A549 (cell line): Measurements from ENCODE around the gene SETX. TPM values are rescaled to one million over a fixed set of nuclear protein-coding genes. Genes with fewer than 3 reads are reported as not detected.

Source experiments
- ATAC-seq, 2 experiments: fragments of 200-7000 bp in 1 of 2; fragments of >200 bp in 1 of 2; cut with Nextera tagmentation in 1 of 2; cut with Tn5 transposase in 1 of 2; 3 replicates each; pipeline versions ENCODE4 v1.8.0 to v1.9.1; 2018 to 2020; ENCODE audit warnings: mild to moderate bottlenecking in 1 of 2, moderate library complexity in 1 of 2
- CTCF ChIA-PET: fragments of 300-600 bp; sonication (Branson Sonifier 250); formaldehyde crosslinking; extraction: SDS; loops from one replicate; lab custom pipeline; 2021; ENCODE audit warnings: antibody characterized with exemption, inconsistent platforms; lab: Yijun Ruan, JAX
- POLR2A ChIA-PET: fragments of 350-600 bp; formaldehyde crosslinking; extraction: SDS; loops from one replicate; lab custom pipeline; 2021; ENCODE audit warnings: antibody characterized with exemption, inconsistent platforms; lab: Yijun Ruan, JAX
- DNase-seq, 2 experiments: peaks; one replicate each; pipeline versions ENCODE4 v3.0.0 to v3.0.0-alpha.2; 2011 to 2016; ENCODE audit warnings: low read depth in 1 of 2, low spot score in 1 of 2
- FAIRE-seq: peaks from 2 replicates; lab custom pipeline; 2011; peaks lifted over from hg19 to GRCh38; lab: Jason Lieb, UNC
- H3K27ac ChIP-seq, 2 experiments: fragments of >200 bp; sonication (Bioruptor Twin); formaldehyde crosslinking; 3 replicates each; pipeline ENCODE4 v1.5.1; 2016 to 2017
- H3K4me1 ChIP-seq: fragments of >200 bp; sonication (Bioruptor Twin); formaldehyde crosslinking; 3 replicates; pipeline ENCODE4 v1.6.1; 2016
- H3K4me2 ChIP-seq: fragments of >200 bp; sonication (Bioruptor Twin); formaldehyde crosslinking; 3 replicates; pipeline ENCODE4 v1.6.1; 2016
- H3K4me3 ChIP-seq: fragments of >200 bp; sonication (Bioruptor Twin); formaldehyde crosslinking; 3 replicates; pipeline ENCODE4 v1.5.1; 2016
- H3K9me3 ChIP-seq: fragments of >200 bp; sonication (Bioruptor Twin); formaldehyde crosslinking; 3 replicates; pipeline ENCODE4 v1.6.1; 2016
- CHD2 ChIP-seq: fragments of 150-350 bp; IDR thresholded peaks from 2 replicates; pipeline ENCODE4 v1.6.1; 2014; ENCODE audit warnings: low read length; ENCODE audit not compliant: partially characterized antibody
- CHD4 ChIP-seq: fragments of 200-600 bp; sonication (generic); IDR thresholded peaks from 2 replicates; pipeline ENCODE4 v1.6.1; 2016; ENCODE audit warnings: antibody characterized with exemption, mild to moderate bottlenecking, borderline replicate concordance
- EHMT2 ChIP-seq: fragments of 200-600 bp; sonication (generic); IDR thresholded peaks from 2 replicates; pipeline ENCODE4 v1.6.1; 2016; ENCODE audit warnings: antibody characterized with exemption, low read depth, mild to moderate bottlenecking, moderate library complexity
- FOSL2 ChIP-seq, 2 experiments: fragments of 450-650 bp in 1 of 2; fragments of >200 bp in 1 of 2; sonication (Bioruptor Twin) in 1 of 2; formaldehyde crosslinking; IDR thresholded peaks; 2 replicates each; pipeline versions ENCODE4 v1.5.0 to v1.6.1; 2016 to 2020; ENCODE audit warnings: mild to moderate bottlenecking in 1 of 2, moderate library complexity in 1 of 2
- FOXS1 ChIP-seq: fragments of 250-450 bp; sonication (Bioruptor Pico); IDR thresholded peaks from 2 replicates; pipeline ENCODE4 v1.5.0; 2020; ENCODE audit warnings: mild to moderate bottlenecking, moderate library complexity
- HDAC2 ChIP-seq: fragments of 200-600 bp; sonication (generic); IDR thresholded peaks from 2 replicates; pipeline ENCODE4 v1.6.1; 2016
- HOXB5 ChIP-seq: fragments of 250-450 bp; sonication (Bioruptor Pico); IDR thresholded peaks from 2 replicates; pipeline ENCODE4 v1.5.0; 2020; ENCODE audit warnings: mild to moderate bottlenecking, moderate library complexity
- JUN ChIP-seq, 2 experiments: fragments of >200 bp; sonication (Bioruptor Twin); formaldehyde crosslinking; IDR thresholded peaks; 2 replicates in 1 of 2; 3 replicates in 1 of 2; pipeline ENCODE4 v1.6.1; 2016 to 2017
- JUNB ChIP-seq: fragments of >200 bp; sonication (Bioruptor Twin); formaldehyde crosslinking; IDR thresholded peaks from 2 replicates; pipeline ENCODE4 v1.6.1; 2016
- MAZ ChIP-seq: fragments of 150-350 bp; IDR thresholded peaks from 2 replicates; pipeline ENCODE4 v1.6.1; 2014; ENCODE audit warnings: antibody characterized with exemption, low read depth, low read length, borderline replicate concordance
- MYC ChIP-seq: IDR thresholded peaks from 2 replicates; pipeline ENCODE4 v1.6.1; 2012; ENCODE audit warnings: mild to moderate bottlenecking, inconsistent platforms, low read length, improper control_type of control experiment, borderline replicate concordance
- NFE2L2 ChIP-seq: fragments of 150-350 bp; conservative IDR thresholded peaks from 2 replicates; pipeline ENCODE4 v1.6.1; 2014; ENCODE audit warnings: low read length
- POLR2A ChIP-seq: IDR thresholded peaks from 2 replicates; pipeline ENCODE4 v1.6.1; 2012; ENCODE audit warnings: mild to moderate bottlenecking, low read length
- RAD21 ChIP-seq, 2 experiments: fragments of >200 bp in 1 of 2; sonication (Bioruptor Twin) in 1 of 2; formaldehyde crosslinking in 1 of 2; IDR thresholded peaks in 1 of 2; conservative IDR thresholded peaks in 1 of 2; 2 replicates in 1 of 2; 3 replicates in 1 of 2; pipeline ENCODE4 v1.6.1; 2012 to 2018; ENCODE audit warnings: inconsistent platforms in 1 of 2
- RNF2 ChIP-seq: fragments of 200-600 bp; sonication (generic); IDR thresholded peaks from 2 replicates; pipeline ENCODE4 v1.6.1; 2016; ENCODE audit warnings: low read depth, mild to moderate bottlenecking, antibody characterized with exemption, moderate library complexity, borderline replicate concordance
- SREBF2 ChIP-seq: fragments of 450-650 bp; IDR thresholded peaks from 2 replicates; pipeline ENCODE4 v1.6.1; 2014; ENCODE audit warnings: mild to moderate bottlenecking, moderate library complexity
- TP53 ChIP-seq: fragments of 250-450 bp; sonication (Bioruptor Pico); IDR thresholded peaks from 2 replicates; pipeline ENCODE4 v1.5.0; 2021; ENCODE audit warnings: mild to moderate bottlenecking, moderate library complexity
- ZC3H11A ChIP-seq: fragments of 450-650 bp; IDR thresholded peaks from 2 replicates; pipeline ENCODE4 v1.6.1; 2014; ENCODE audit warnings: antibody characterized with exemption, mild to moderate bottlenecking
- ZNF302 ChIP-seq: fragments of 250-450 bp; sonication (Bioruptor Pico); IDR thresholded peaks from 2 replicates; pipeline ENCODE4 v1.9.0; 2021; ENCODE audit warnings: inconsistent platforms, mild to moderate bottlenecking, moderate library complexity
- ZSCAN20 ChIP-seq: fragments of 250-450 bp; sonication (Bioruptor Pico); IDR thresholded peaks from 2 replicates; pipeline ENCODE4 v1.8.0; 2022; ENCODE audit warnings: mild to moderate bottlenecking, moderate library complexity
- WGBS: methylation state at CpG from one replicate; pipeline ENCODE4 v1.1.6; 2017; ENCODE audit errors: missing lambda C conversion rate; 5-methylcytosine and 5-hydroxymethylcytosine counted together
- polyA plus RNA-seq, 4 experiments: library from polyadenylated mRNA; depleted of rRNA in 3 of 4; stranded (reverse); fragments of >200 nt; fragmentation: RNase III in 1 of 4; extraction: RNeasy Plus Mini Kit Qiagen cat#74134 plus additional on column Dnase treatment in 1 of 4; gene quantifications; 2 replicates in 3 of 4; 3 replicates in 1 of 4; pipeline ENCODE4 v1.2.3, GENCODE V29; 2011 to 2017
- TF ChIP-seq, protein P1 (sequence below): fragments of >200 bp; sonication (Bioruptor Twin); formaldehyde crosslinking; IDR thresholded peaks from 2 replicates; pipeline ENCODE4 v1.6.1; 2016
- TF ChIP-seq, protein P2 (sequence below): IDR thresholded peaks from 2 replicates; pipeline ENCODE4 v1.6.1; 2012; ENCODE audit warnings: low read depth, borderline replicate concordance
- TF ChIP-seq, protein P3 (sequence below): fragments of >200 bp; sonication (Bioruptor Twin); formaldehyde crosslinking; IDR thresholded peaks from 3 replicates; pipeline ENCODE4 v1.6.1; 2016
- TF ChIP-seq, protein P4 (sequence below): fragments of 450-650 bp; IDR thresholded peaks from 2 replicates; pipeline ENCODE4 v1.6.1; 2014; ENCODE audit warnings: antibody characterized with exemption

The SETX gene
- polyA plus RNA-seq, 2 of the 4 experiments (the other 2 are of a cell fraction): 14.7 to 34.3 TPM

DNA sequence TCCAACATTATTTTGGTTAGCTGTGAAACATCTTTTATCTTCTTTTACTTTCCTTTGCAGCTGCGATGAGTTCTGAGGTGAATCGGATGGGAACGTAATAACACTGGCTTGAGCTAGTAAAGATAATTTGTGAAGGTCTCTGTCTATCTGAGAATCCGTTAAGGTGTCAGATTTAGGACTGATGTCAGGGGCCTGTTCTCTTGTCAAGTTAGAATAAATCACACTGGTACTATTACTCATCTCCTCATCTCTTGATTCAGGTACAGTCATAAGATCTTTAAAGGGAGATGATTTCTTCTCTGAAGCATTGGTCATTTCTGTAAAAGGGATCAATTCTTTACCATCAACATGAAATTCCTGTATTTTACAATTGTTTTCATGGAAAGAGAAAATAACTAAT is 26.2 kb downstream of the SETX start:
- H3K4me2 ChIP-seq: no peak overlapping the region
- no peak for TF ChIP-seq ZC3H11A
- no peak for TF ChIP-seq HOXB5 (CRISPR knock-in tag)
- TF ChIP-seq, protein P1, sequence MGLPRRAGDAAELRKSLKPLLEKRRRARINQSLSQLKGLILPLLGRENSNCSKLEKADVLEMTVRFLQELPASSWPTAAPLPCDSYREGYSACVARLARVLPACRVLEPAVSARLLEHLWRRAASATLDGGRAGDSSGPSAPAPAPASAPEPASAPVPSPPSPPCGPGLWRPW: no peak
- no peak for TF ChIP-seq POLR2A
- no peak for TF ChIP-seq CHD4
- no peak for TF ChIP-seq RAD21 (conservative IDR thresholded peaks at IDR 0.05 in 1 of 2, IDR thresholded peaks at IDR 0.05 in 1 of 2)
- TF ChIP-seq, all 56 proteins: peak for 0
- FAIRE-seq (no peak), DNase-seq (no peak), ATAC-seq (no peak)
- POLR2A ChIA-PET: no interaction called here
- CTCF ChIA-PET: no interaction called here
- 94% methylated on average over 4 of the region's 4 CpGs for WGBS
- Histone ChIP-seq H3K9me3 (no peaks in the 10 kb centered on the region), H3K27ac (no peak overlapping the region), H3K4me1 (no peaks in the 10 kb centered on the region), H3K4me3 (no peak overlapping the region)

DNA sequence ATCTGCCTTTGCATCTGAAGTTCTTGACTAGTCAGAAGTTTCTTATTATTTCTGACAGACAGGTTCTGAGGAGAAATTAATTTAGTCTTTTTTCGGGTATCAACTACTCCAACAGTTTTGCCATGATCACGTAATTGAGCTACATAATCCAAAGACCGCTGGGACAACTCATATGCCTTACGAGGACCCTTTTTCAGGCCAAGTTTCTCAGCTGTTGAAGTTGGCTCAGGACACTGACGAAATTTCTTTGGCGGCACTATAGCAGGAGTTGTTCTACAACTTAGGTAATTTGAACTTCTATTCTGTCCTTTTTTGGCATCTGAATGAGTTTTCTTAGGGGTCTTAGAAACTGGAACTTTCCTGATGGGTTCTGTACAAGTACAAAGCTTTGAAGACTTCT is 27.2 kb downstream of the SETX start:
- no peak overlapping the region for H3K4me2 ChIP-seq
- ChIA-PET POLR2A (no interaction called here), CTCF (no interaction called here)
- no peak overlapping the region for H3K27ac ChIP-seq
- no peaks in the 10 kb centered on the region for H3K9me3 ChIP-seq
- ATAC-seq (no peak), DNase-seq (no peak), FAIRE-seq (no peak)
- no peak for TF ChIP-seq MAZ
- no peak for TF ChIP-seq MYC
- no peak for TF ChIP-seq ZNF302 (CRISPR knock-in tag)
- TF ChIP-seq, protein P2, sequence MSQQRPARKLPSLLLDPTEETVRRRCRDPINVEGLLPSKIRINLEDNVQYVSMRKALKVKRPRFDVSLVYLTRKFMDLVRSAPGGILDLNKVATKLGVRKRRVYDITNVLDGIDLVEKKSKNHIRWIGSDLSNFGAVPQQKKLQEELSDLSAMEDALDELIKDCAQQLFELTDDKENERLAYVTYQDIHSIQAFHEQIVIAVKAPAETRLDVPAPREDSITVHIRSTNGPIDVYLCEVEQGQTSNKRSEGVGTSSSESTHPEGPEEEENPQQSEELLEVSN: no peak
- TF ChIP-seq, protein P3, sequence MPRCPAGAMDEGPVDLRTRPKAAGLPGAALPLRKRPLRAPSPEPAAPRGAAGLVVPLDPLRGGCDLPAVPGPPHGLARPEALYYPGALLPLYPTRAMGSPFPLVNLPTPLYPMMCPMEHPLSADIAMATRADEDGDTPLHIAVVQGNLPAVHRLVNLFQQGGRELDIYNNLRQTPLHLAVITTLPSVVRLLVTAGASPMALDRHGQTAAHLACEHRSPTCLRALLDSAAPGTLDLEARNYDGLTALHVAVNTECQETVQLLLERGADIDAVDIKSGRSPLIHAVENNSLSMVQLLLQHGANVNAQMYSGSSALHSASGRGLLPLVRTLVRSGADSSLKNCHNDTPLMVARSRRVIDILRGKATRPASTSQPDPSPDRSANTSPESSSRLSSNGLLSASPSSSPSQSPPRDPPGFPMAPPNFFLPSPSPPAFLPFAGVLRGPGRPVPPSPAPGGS: no peak
- no peak for TF ChIP-seq NFE2L2
- no peak for TF ChIP-seq CHD4
- no peak for TF ChIP-seq SREBF2
- no peak for TF ChIP-seq FOXS1
- TF ChIP-seq EHMT2: no peak
- WGBS: 95% methylated on average over 6 of the region's 6 CpGs
- no peak overlapping the region for H3K4me3 ChIP-seq
- H3K4me1 ChIP-seq: no peaks in the 10 kb centered on the region

DNA sequence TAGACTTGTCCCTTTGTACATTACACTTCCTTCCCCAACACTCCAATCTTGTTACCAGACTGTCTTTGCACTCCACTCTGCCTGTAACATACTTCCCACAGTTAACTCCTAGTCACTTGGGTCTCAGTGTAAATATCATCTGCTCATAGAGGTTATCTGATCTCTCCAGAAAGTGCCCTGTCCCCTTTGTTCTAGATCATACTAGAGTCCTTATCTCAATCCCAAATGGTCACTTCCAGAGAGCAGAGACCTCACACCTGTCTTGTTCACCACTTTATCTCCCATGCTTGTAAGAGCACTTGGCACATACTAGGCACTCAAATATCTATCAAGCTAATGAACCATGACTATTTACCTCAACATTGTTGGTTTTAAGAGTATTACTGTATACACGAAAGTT is 30.4 kb downstream of the SETX start:
- CTCF ChIA-PET: interaction anchor here (0.7 kb wide), 1 partner anchor 1033 kb away, joined by 4 read pairs; no protein-coding TSS in a partner anchor
- 79% methylated on average over 1 of the region's 1 CpG for WGBS
- no peak for FAIRE-seq
- TF ChIP-seq ZSCAN20 (CRISPR knock-in tag): no peak
- TF ChIP-seq RNF2: no peak
- TF ChIP-seq, protein P4, sequence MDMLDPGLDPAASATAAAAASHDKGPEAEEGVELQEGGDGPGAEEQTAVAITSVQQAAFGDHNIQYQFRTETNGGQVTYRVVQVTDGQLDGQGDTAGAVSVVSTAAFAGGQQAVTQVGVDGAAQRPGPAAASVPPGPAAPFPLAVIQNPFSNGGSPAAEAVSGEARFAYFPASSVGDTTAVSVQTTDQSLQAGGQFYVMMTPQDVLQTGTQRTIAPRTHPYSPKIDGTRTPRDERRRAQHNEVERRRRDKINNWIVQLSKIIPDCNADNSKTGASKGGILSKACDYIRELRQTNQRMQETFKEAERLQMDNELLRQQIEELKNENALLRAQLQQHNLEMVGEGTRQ: no peak
- TF ChIP-seq JUN (IDR thresholded peaks at IDR 0.05): no peak
- no peak for TF ChIP-seq FOSL2 (IDR thresholded peaks at IDR 0.05)
- no peak for TF ChIP-seq FOSL2 (CRISPR knock-in tag; IDR thresholded peaks at IDR 0.05)
- no peak for TF ChIP-seq TP53 (CRISPR knock-in tag)
- no peak for TF ChIP-seq MAZ
- TF ChIP-seq CHD2: no peak
- no peak for TF ChIP-seq JUNB
- no peak for TF ChIP-seq HDAC2
- no peaks in the 10 kb centered on the region for H3K4me1 ChIP-seq
- POLR2A ChIA-PET: no interaction called here
- no peak; a peak in 1 of 6 replicates for ATAC-seq
- no peaks in the 10 kb centered on the region for H3K9me3 ChIP-seq
- DNase-seq: no peak
- no peak overlapping the region for H3K4me3 ChIP-seq
- H3K4me2 ChIP-seq: no peak overlapping the region
- H3K27ac ChIP-seq: no peak overlapping the region
